GM19324 (cell line): ENCODE data around the gene CNOT9.

Experiments
- ATAC-seq: cut with Tn5 transposase; IDR thresholded peaks from one replicate; pipeline ENCODE4 v1.9.1; 2021; ENCODE audit warnings: mild to moderate bottlenecking, moderate library complexity; ENCODE audit not compliant: unreplicated experiment, low FRiP score

The CNOT9 gene

GRCh38 chr2:218577482-218578220 is 9.0 kb downstream of the CNOT9 start:
- no peak for ATAC-seq

- ATAC-seq, result no peak
Measured at GRCh38 chr2:218578272-218578877, 9.7 kb downstream of the CNOT9 start.

- ATAC-seq, result no peak
Measured at GRCh38 chr2:218582076-218582475, 13.4 kb downstream of the CNOT9 start.

GRCh38 chr2:218583983-218584850 is 15.6 kb downstream of the CNOT9 start:
- ATAC-seq, result no peak

GRCh38 chr2:218585541-218585940 is 16.9 kb downstream of the CNOT9 start:
- ATAC-seq, result no peak

- no peak for ATAC-seq
Measured at GRCh38 chr2:218605432-218605831, 36.8 kb downstream of the CNOT9 start.

GRCh38 chr2:218607436-218608115 is 38.9 kb downstream of the CNOT9 start, which contains the start of gene PLCD4:
TSS of gene PLCD4 (plus strand) at chr2:218607899. CDS start at chr2:218615740, 7,841 bp downstream.
- ATAC-seq, result no peak

GRCh38 chr2:218615868-218616315 is 47.3 kb downstream of the CNOT9 start:
- no peak for ATAC-seq

GRCh38 chr2:218618102-218618860 is 49.6 kb downstream of the CNOT9 start:
- no peak for ATAC-seq

GRCh38 chr2:218621007-218621406 is 52.4 kb downstream of the CNOT9 start:
- no peak for ATAC-seq

GRCh38 chr2:218622606-218623365 is 54.1 kb downstream of the CNOT9 start:
- no peak for ATAC-seq

GRCh38 chr2:218623366-218623705 is 54.7 kb downstream of the CNOT9 start:
- ATAC-seq, result no peak

GRCh38 chr2:218626369-218626768 is 57.7 kb downstream of the CNOT9 start:
- ATAC-seq, result no peak

- no peak for ATAC-seq
Measured at GRCh38 chr2:218627939-218628338, 59.3 kb downstream of the CNOT9 start.

GRCh38 chr2:218631837-218632236 is 63.2 kb downstream of the CNOT9 start:
- ATAC-seq, result no peak

- ATAC-seq, result no peak
Measured at GRCh38 chr2:218635719-218636118, 67.1 kb downstream of the CNOT9 start.

GRCh38 chr2:218638372-218638771 is 69.7 kb downstream of the CNOT9 start:
- no peak for ATAC-seq

- no peak for ATAC-seq
Measured at GRCh38 chr2:218642121-218642656, 73.5 kb downstream of the CNOT9 start.

- ATAC-seq, result no peak
Measured at GRCh38 chr2:218642786-218643185, 74.1 kb downstream of the CNOT9 start.
